ENCODE data around the gene LPXN. TPM values are rescaled to one million over a fixed set of nuclear protein-coding genes. Genes with fewer than 3 reads are reported as not detected.

The LPXN gene
- total RNA-seq, 1 donor from 2014 or later: 4.7 TPM

GRCh38 chr11:58561394-58562098 is 14.1 kb downstream of the LPXN start:
- Mint-ChIP-seq H3K36me3 (peaks cover 4% of the 10 kb centered on the region), H3K27ac (peak overlapping the region; percentile 2), H3K27me3 (no peaks in the 10 kb centered on the region), H3K4me3 (no peak overlapping the region), H3K9me3 (no peaks in the 10 kb centered on the region), H3K4me1 (ENCODE audit: unreplicated experiment) (no peaks in the 10 kb centered on the region)
- no peak for TF ChIP-seq CTCF (conservative IDR thresholded peaks at IDR 0.05)
- no peak for DNase-seq (ENCODE audit: extremely low spot score, unreplicated experiment)

- H3K4me1 Mint-ChIP-seq (ENCODE audit: unreplicated experiment): no peaks in the 10 kb centered on the region
- TF ChIP-seq CTCF (conservative IDR thresholded peaks at IDR 0.05): no peak
- no peaks in the 10 kb centered on the region for H3K27me3 Mint-ChIP-seq
- H3K4me3 Mint-ChIP-seq: no peak overlapping the region
- H3K36me3 Mint-ChIP-seq: peaks cover 4% of the 10 kb centered on the region
- no peak for DNase-seq (ENCODE audit: extremely low spot score, unreplicated experiment)
- H3K27ac Mint-ChIP-seq: no peak overlapping the region
- H3K9me3 Mint-ChIP-seq: no peaks in the 10 kb centered on the region
Measured at GRCh38 chr11:58560842-58561241, 14.8 kb downstream of the LPXN start.

GRCh38 chr11:58549644-58550043 is 26.0 kb downstream of the LPXN start:
- no peaks in the 10 kb centered on the region for H3K4me1 Mint-ChIP-seq (ENCODE audit: unreplicated experiment)
- no peak for DNase-seq (ENCODE audit: extremely low spot score, unreplicated experiment)
- no peaks in the 10 kb centered on the region for H3K9me3 Mint-ChIP-seq
- H3K27ac Mint-ChIP-seq: no peak overlapping the region
- peaks cover 15% of the 10 kb centered on the region for H3K36me3 Mint-ChIP-seq
- TF ChIP-seq CTCF (conservative IDR thresholded peaks at IDR 0.05): no peak
- H3K4me3 Mint-ChIP-seq: no peak overlapping the region
- H3K27me3 Mint-ChIP-seq: no peaks in the 10 kb centered on the region

GRCh38 chr11:58546841-58547240 is 28.8 kb downstream of the LPXN start:
- Mint-ChIP-seq H3K9me3 (no peaks in the 10 kb centered on the region), H3K4me3 (no peak overlapping the region), H3K4me1 (ENCODE audit: unreplicated experiment) (no peaks in the 10 kb centered on the region), H3K27ac (no peak overlapping the region), H3K27me3 (no peaks in the 10 kb centered on the region), H3K36me3 (peaks cover 17% of the 10 kb centered on the region)
- no peak for TF ChIP-seq CTCF (conservative IDR thresholded peaks at IDR 0.05)
- DNase-seq (ENCODE audit: extremely low spot score, unreplicated experiment): no peak

GRCh38 chr11:58531865-58532341 is 43.8 kb downstream of the LPXN start:
- H3K9me3 Mint-ChIP-seq: peaks cover 5% of the 10 kb centered on the region
- TF ChIP-seq CTCF (conservative IDR thresholded peaks at IDR 0.05): no peak
- H3K4me1 Mint-ChIP-seq (ENCODE audit: unreplicated experiment): no peaks in the 10 kb centered on the region
- H3K27ac Mint-ChIP-seq: no peak overlapping the region
- H3K36me3 Mint-ChIP-seq: peaks cover 13% of the 10 kb centered on the region
- no peak for DNase-seq (ENCODE audit: extremely low spot score, unreplicated experiment)
- no peaks in the 10 kb centered on the region for H3K27me3 Mint-ChIP-seq
- no peak overlapping the region for H3K4me3 Mint-ChIP-seq
